Fibroblast of pulmonary artery (primary cell): ENCODE data around the gene NDUFV3.

Source experiments
- DNase-seq: peaks from one replicate; pipeline ENCODE4 v3.0.0-alpha.2; 2010; ENCODE audit warnings: low read depth
- H3K4me3 ChIP-seq: replicated peaks from 2 replicates; pipeline ENCODE4 v1.5.1; 2011; ENCODE audit warnings: low read depth, mild to moderate bottlenecking, control low read depth, low read length, moderate library complexity
- CTCF ChIP-seq: IDR thresholded peaks from 2 replicates; pipeline ENCODE4 v1.5.1; 2011; ENCODE audit warnings: mild to moderate bottlenecking, control low read depth, low read length, inconsistent platforms; ENCODE audit errors: missing control alignments

NDUFV3 gene

GRCh38 chr21:42858957-42859890 is 33.9 kb upstream of the NDUFV3 start:
- no peak for TF ChIP-seq CTCF
- DNase-seq = no peak
- H3K4me3 ChIP-seq = no peak overlapping the region

DNA sequence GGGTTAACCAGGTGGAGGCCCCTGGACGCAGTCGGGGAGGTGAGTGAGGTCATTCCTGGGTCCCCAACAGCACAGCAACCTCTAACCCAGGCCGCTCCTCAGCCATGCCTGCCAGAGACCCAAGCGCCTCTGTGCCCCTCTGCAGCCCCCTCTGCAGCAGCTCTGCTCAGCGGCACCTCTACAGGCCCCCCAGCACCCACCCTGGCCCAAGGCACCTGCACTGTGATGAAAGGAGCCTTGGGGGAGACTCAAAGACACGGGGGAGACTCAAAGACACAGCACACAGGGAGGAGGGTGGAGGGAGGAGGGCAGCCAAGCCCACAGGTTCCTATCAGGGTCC is 33.2 kb upstream of the NDUFV3 start:
- no peak for DNase-seq
- no peak for TF ChIP-seq CTCF
- H3K4me3 ChIP-seq = no peak overlapping the region

GRCh38 chr21:42860345-42860744 is 32.8 kb upstream of the NDUFV3 start:
- TF ChIP-seq CTCF = no peak
- DNase-seq = no peak
- no peak overlapping the region for H3K4me3 ChIP-seq

DNA sequence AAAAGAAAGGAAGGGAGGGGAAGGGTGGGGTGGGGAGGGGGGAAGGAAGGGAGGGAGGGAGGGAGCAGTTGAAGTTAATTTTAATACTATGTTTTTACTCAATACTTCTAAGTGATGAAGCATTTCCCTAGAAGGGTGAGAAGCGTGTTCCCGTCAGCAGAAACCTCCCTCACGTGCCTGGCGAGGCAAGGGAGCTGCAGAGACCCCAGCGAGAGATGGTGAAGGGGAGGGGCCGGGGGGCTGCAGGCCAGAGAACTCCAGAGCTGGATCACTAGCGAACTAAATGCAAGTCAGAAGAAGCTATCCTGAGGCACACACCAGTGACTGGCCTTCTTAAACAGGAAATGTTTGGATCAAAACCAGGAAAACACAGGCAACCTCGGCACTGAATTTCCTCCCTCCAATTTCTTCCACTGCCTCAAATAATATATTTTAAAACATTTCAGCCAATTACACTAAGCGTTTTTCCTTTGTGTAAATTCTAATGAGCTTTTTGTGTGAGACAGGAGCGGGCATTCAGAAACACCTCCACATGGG is 31.7 kb upstream of the NDUFV3 start:
- no peak for TF ChIP-seq CTCF
- no peak overlapping the region for H3K4me3 ChIP-seq
- no peak for DNase-seq

GRCh38 chr21:42861848-42862400 is 31.2 kb upstream of the NDUFV3 start:
- H3K4me3 ChIP-seq = no peak overlapping the region
- no peak for DNase-seq
- TF ChIP-seq CTCF = no peak

GRCh38 chr21:42862774-42863503 is 30.2 kb upstream of the NDUFV3 start:
- no peak for DNase-seq
- no peak overlapping the region for H3K4me3 ChIP-seq
- TF ChIP-seq CTCF = no peak
